ENCODE measurements around the gene ADAP2.

Gene ADAP2

GRCh38 chr17:30947796-30948195 is 26.1 kb downstream of the ADAP2 start:
- TF ChIP-seq CTCF (IDR thresholded peaks at IDR 0.05; ENCODE audit: control extremely low read depth, extremely low read depth, low read depth, missing control alignments): no peak
- ChIA-PET CTCF (no interaction called here), POLR2A (no interaction called here)
- no peak for DNase-seq (ENCODE audit: extremely low spot score)

- no peak for TF ChIP-seq CTCF (IDR thresholded peaks at IDR 0.05; ENCODE audit: control extremely low read depth, extremely low read depth, low read depth, missing control alignments)
- POLR2A ChIA-PET: no interaction called here
- DNase-seq (ENCODE audit: extremely low spot score): no peak
- CTCF ChIA-PET: no interaction called here
These were observed 28.4 kb downstream of the ADAP2 start for GRCh38 chr17:30950189-30950588.

- TF ChIP-seq CTCF (IDR thresholded peaks at IDR 0.05; ENCODE audit: control extremely low read depth, extremely low read depth, low read depth, missing control alignments): no peak
- no peak for DNase-seq (ENCODE audit: extremely low spot score)
- POLR2A ChIA-PET: no interaction called here
- CTCF ChIA-PET: interaction anchor here (0.9 kb wide), 1 partner anchor 20 kb away, joined by 3 read pairs; the partner anchor contains the start of gene RNF135
These were observed 29.1 kb downstream of the ADAP2 start for GRCh38 chr17:30950669-30951399.

- no peak for TF ChIP-seq CTCF (IDR thresholded peaks at IDR 0.05; ENCODE audit: control extremely low read depth, extremely low read depth, low read depth, missing control alignments)
- CTCF ChIA-PET: interaction anchor here (0.8 to 1.2 kb wide), 2 partner anchors 14 to 19 kb away, joined by 3 read pairs; no protein-coding TSS in a partner anchor
- POLR2A ChIA-PET: no interaction called here
- DNase-seq (ENCODE audit: extremely low spot score): no peak
These were observed 31.1 kb downstream of the ADAP2 start for GRCh38 chr17:30952638-30953393.

- POLR2A ChIA-PET: interaction anchor here (0.6 kb wide), 1 partner anchor 1357 kb away, joined by 4 read pairs; no protein-coding TSS in a partner anchor
These were observed 32.5 kb downstream of the ADAP2 start for GRCh38 chr17:30954046-30954830.

More at GRCh38 chr17:30954046-30954830, 32.5 kb downstream of the ADAP2 start:
- TF ChIP-seq CTCF (IDR thresholded peaks at IDR 0.05; ENCODE audit: control extremely low read depth, extremely low read depth, low read depth, missing control alignments): no peak
- DNase-seq (ENCODE audit: extremely low spot score): no peak
- CTCF ChIA-PET: interaction anchor here (1.1 to 1.8 kb wide), 2 partner anchors 14 to 15 kb away, joined by 3 to 5 read pairs; no protein-coding TSS in a partner anchor
